ENCODE measurements around the gene MED8.

DNA sequence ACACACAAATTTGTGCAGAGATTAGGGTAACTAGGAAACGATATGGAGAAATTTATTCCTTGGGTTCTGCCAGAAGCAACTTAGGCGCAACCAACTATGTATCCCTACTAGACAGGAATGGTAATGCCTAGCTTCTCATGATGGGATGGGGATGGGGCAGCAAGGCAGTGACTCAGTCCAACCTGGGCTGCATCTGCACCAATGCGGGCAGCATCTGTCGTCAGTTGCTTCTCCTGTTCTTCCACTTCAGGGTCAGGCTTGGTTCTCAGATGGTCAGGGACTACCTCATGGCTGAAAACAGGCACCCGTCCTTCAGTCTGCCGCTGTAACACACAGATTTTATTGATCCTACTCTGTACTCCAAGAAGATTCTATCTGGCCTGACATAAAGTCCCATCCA, 2.9 kb downstream of the MED8 start:
- TF ChIP-seq, protein P1, sequence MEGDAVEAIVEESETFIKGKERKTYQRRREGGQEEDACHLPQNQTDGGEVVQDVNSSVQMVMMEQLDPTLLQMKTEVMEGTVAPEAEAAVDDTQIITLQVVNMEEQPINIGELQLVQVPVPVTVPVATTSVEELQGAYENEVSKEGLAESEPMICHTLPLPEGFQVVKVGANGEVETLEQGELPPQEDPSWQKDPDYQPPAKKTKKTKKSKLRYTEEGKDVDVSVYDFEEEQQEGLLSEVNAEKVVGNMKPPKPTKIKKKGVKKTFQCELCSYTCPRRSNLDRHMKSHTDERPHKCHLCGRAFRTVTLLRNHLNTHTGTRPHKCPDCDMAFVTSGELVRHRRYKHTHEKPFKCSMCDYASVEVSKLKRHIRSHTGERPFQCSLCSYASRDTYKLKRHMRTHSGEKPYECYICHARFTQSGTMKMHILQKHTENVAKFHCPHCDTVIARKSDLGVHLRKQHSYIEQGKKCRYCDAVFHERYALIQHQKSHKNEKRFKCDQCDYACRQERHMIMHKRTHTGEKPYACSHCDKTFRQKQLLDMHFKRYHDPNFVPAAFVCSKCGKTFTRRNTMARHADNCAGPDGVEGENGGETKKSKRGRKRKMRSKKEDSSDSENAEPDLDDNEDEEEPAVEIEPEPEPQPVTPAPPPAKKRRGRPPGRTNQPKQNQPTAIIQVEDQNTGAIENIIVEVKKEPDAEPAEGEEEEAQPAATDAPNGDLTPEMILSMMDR (IDR thresholded peaks at IDR 0.05), result no peak
- TF ChIP-seq EP300 (IDR thresholded peaks at IDR 0.05) (no peak), POLR2AphosphoS5 (IDR thresholded peaks at IDR 0.05) (no peak)
